ENCODE data around the gene KLK1. TPM values are rescaled to one million over a fixed set of nuclear protein-coding genes. Genes with fewer than 3 reads are reported as not detected.

Gene KLK1
- total RNA-seq, 1 donor from 2014 or later: 2.7 TPM

GRCh38 chr19:50854636-50855410 lies 31.2 kb upstream of the KLK1 start, which contains the start of gene KLK3:
KLK3 (plus strand) TSS chr19:50854915; CDS start chr19:50854956, 41 bp downstream.
- H3K4me3 Mint-ChIP-seq (ENCODE audit: unreplicated experiment): no peak within 1 kb of the TSS
- no peak within 1 kb of the TSS for H3K27ac Mint-ChIP-seq (ENCODE audit: unreplicated experiment)
- peaks cover 11% of the 10 kb centered on the region for H3K36me3 Mint-ChIP-seq (ENCODE audit: low read depth, unreplicated experiment)
- H3K9me3 Mint-ChIP-seq (ENCODE audit: unreplicated experiment): peaks cover 18% of the 10 kb centered on the region
- H3K4me1 Mint-ChIP-seq (ENCODE audit: unreplicated experiment): no peaks in the 10 kb centered on the region
- no peak for DNase-seq (ENCODE audit: low spot score)
- TF ChIP-seq, protein P1, sequence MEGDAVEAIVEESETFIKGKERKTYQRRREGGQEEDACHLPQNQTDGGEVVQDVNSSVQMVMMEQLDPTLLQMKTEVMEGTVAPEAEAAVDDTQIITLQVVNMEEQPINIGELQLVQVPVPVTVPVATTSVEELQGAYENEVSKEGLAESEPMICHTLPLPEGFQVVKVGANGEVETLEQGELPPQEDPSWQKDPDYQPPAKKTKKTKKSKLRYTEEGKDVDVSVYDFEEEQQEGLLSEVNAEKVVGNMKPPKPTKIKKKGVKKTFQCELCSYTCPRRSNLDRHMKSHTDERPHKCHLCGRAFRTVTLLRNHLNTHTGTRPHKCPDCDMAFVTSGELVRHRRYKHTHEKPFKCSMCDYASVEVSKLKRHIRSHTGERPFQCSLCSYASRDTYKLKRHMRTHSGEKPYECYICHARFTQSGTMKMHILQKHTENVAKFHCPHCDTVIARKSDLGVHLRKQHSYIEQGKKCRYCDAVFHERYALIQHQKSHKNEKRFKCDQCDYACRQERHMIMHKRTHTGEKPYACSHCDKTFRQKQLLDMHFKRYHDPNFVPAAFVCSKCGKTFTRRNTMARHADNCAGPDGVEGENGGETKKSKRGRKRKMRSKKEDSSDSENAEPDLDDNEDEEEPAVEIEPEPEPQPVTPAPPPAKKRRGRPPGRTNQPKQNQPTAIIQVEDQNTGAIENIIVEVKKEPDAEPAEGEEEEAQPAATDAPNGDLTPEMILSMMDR (IDR thresholded peaks at IDR 0.05; ENCODE audit: unreplicated experiment): no peak
- H3K27me3 Mint-ChIP-seq (ENCODE audit: unreplicated experiment): peaks cover 6% of the 10 kb centered on the region

DNA sequence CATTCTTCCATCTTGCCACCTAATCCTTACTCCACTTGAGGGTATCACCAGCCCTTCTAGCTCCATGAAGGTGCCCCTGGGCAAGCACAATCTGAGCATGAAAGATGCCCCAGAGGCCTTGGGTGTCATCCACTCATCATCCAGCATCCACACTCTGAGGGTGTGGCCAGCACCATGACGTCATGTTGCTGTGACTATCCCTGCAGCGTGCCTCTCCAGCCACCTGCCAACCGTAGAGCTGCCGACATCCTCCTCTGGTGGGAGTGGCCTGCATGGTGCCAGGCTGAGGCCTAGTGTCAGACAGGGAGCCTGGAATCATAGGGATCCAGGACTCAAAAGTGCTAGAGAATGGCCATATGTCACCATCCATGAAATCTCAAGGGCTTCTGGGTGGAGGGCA lies 28.0 kb upstream of the KLK1 start:
- peaks cover 13% of the 10 kb centered on the region for H3K9me3 Mint-ChIP-seq (ENCODE audit: unreplicated experiment)
- H3K4me3 Mint-ChIP-seq (ENCODE audit: unreplicated experiment): no peak overlapping the region
- no peak overlapping the region for H3K27ac Mint-ChIP-seq (ENCODE audit: unreplicated experiment)
- peaks cover 5% of the 10 kb centered on the region for H3K27me3 Mint-ChIP-seq (ENCODE audit: unreplicated experiment)
- TF ChIP-seq, protein P1 (IDR thresholded peaks at IDR 0.05; ENCODE audit: unreplicated experiment): no peak
- DNase-seq (ENCODE audit: low spot score): no peak
- no peaks in the 10 kb centered on the region for H3K4me1 Mint-ChIP-seq (ENCODE audit: unreplicated experiment)
- H3K36me3 Mint-ChIP-seq (ENCODE audit: low read depth, unreplicated experiment): peaks cover 7% of the 10 kb centered on the region

GRCh38 chr19:50850738-50851137 lies 27.2 kb upstream of the KLK1 start:
- no peak overlapping the region for H3K27ac Mint-ChIP-seq (ENCODE audit: unreplicated experiment)
- H3K27me3 Mint-ChIP-seq (ENCODE audit: unreplicated experiment): peaks cover 5% of the 10 kb centered on the region
- peaks cover 6% of the 10 kb centered on the region for H3K36me3 Mint-ChIP-seq (ENCODE audit: low read depth, unreplicated experiment)
- no peak overlapping the region for H3K4me3 Mint-ChIP-seq (ENCODE audit: unreplicated experiment)
- H3K4me1 Mint-ChIP-seq (ENCODE audit: unreplicated experiment): no peaks in the 10 kb centered on the region
- TF ChIP-seq, protein P1 (IDR thresholded peaks at IDR 0.05; ENCODE audit: unreplicated experiment): no peak
- peaks cover 10% of the 10 kb centered on the region for H3K9me3 Mint-ChIP-seq (ENCODE audit: unreplicated experiment)
- DNase-seq (ENCODE audit: low spot score): no peak

DNA sequence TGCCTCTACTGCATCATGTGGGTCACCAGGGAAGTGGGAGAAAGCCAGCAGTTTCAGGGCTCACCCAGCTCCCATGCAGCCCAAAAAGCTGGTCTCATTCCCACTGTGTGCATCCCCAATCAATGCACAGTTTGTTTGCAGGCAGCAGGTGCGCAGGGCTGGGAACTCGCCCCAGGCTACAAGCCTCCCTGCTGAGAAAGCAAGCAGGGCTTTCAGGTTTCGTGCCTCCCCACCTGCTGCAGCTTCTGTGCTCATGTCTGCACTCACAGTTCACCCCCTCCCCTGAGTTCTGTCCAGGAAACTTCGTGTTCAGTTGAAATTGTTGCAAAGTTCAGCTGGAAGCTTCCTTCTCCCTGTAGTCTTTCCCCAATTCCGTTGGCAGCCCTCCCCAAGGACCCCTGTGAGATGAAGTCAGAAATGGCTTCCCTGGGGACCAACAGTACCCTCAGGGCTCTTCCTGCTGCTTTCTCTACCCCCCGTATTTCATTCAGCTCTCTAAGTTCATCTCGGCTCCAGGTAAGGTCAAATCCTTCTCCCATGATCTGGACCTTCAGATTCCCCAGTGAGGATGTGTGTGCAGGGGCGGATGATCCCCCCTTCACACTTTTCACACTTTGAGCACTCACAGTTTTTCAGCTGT lies 20.8 kb upstream of the KLK1 start:
- Mint-ChIP-seq H3K27me3 (ENCODE audit: unreplicated experiment) (peaks cover 15% of the 10 kb centered on the region), H3K4me1 (ENCODE audit: unreplicated experiment) (no peaks in the 10 kb centered on the region), H3K4me3 (ENCODE audit: unreplicated experiment) (no peak overlapping the region), H3K36me3 (ENCODE audit: low read depth, unreplicated experiment) (no peaks in the 10 kb centered on the region), H3K9me3 (ENCODE audit: unreplicated experiment) (no peaks in the 10 kb centered on the region), H3K27ac (ENCODE audit: unreplicated experiment) (no peak overlapping the region)
- TF ChIP-seq, protein P1 (IDR thresholded peaks at IDR 0.05; ENCODE audit: unreplicated experiment): no peak
- no peak for DNase-seq (ENCODE audit: low spot score)

- H3K36me3 Mint-ChIP-seq (ENCODE audit: low read depth, unreplicated experiment): no peaks in the 10 kb centered on the region
- peaks cover 15% of the 10 kb centered on the region for H3K27me3 Mint-ChIP-seq (ENCODE audit: unreplicated experiment)
- no peak for DNase-seq (ENCODE audit: low spot score)
- H3K4me3 Mint-ChIP-seq (ENCODE audit: unreplicated experiment): no peak overlapping the region
- TF ChIP-seq, protein P1 (IDR thresholded peaks at IDR 0.05; ENCODE audit: unreplicated experiment): no peak
- H3K27ac Mint-ChIP-seq (ENCODE audit: unreplicated experiment): no peak overlapping the region
- H3K4me1 Mint-ChIP-seq (ENCODE audit: unreplicated experiment): no peaks in the 10 kb centered on the region
- H3K9me3 Mint-ChIP-seq (ENCODE audit: unreplicated experiment): no peaks in the 10 kb centered on the region
These were observed 20.2 kb upstream of the KLK1 start for GRCh38 chr19:50843701-50844221.
